Vagina (tissue), 2 donors: ENCODE measurements around the gene PRKAR2B. TPM values are rescaled to one million over a fixed set of nuclear protein-coding genes. Genes with fewer than 3 reads are reported as not detected.
"Not testable (repeated sequence)": the region's sequence is repeated elsewhere in the genome, so short reads cannot be mapped to it uniquely, and the experiment has no call there.

Experiments
- DNase-seq, 2 donors: peaks; one replicate each; pipeline ENCODE4 v3.0.0-alpha.2; 2017; ENCODE audit errors: extremely low spot score in 2 of 2
- H3K27ac ChIP-seq: fragments of 200-600 bp; sonication (generic); one replicate; pipeline ENCODE4 v1.5.1; 2019
- H3K27me3 ChIP-seq: fragments of 200-600 bp; sonication (generic); one replicate; pipeline ENCODE4 v1.5.1; 2019
- H3K36me3 ChIP-seq, 2 donors: fragments of 200-600 bp; sonication (generic); one replicate each; pipeline ENCODE4 v1.5.1; 2017 to 2019
- H3K4me1 ChIP-seq: fragments of 200-600 bp; sonication (generic); one replicate; pipeline ENCODE4 v1.5.1; 2019
- H3K4me3 ChIP-seq, 2 donors: fragments of 200-600 bp; sonication (generic); 1 replicate in 1 of 2; 2 replicates in 1 of 2; pipeline ENCODE4 v1.5.1; 2016 to 2019
- H3K9me3 ChIP-seq: fragments of 200-600 bp; sonication (generic); one replicate; pipeline ENCODE4 v1.5.1; 2019
- POLR2A ChIP-seq, 2 donors: fragments of 450-650 bp; IDR thresholded peaks; one replicate each; pipeline ENCODE4 v1.6.1; 2017; ENCODE audit warnings: antibody characterized with exemption in 2 of 2, mild to moderate bottlenecking in 2 of 2, moderate library complexity in 2 of 2
- POLR2AphosphoS5 ChIP-seq, 2 donors: sonication (generic); formaldehyde crosslinking; IDR thresholded peaks; one replicate each; pipeline ENCODE4 v1.9.0; 2017; ENCODE audit warnings: antibody characterized with exemption in 2 of 2, mild to moderate bottlenecking in 2 of 2, low read depth in 1 of 2; ENCODE audit not compliant: insufficient read depth in 1 of 2
- intact Hi-C: fragments of 100-400 bp; cut with DNase I; formaldehyde crosslinking; loops from one replicate; pipeline ENCODE4 v1.15.1; 2023
- total RNA-seq: library from RNA; depleted of rRNA; stranded (reverse); fragments of >200 nt; gene quantifications from one replicate; pipeline ENCODE4 v1.2.3, GENCODE V29; 2016
- TF ChIP-seq, protein P1 (sequence below), 3 experiments: fragments of 450-650 bp in 2 of 3; fragments of 200-600 bp in 1 of 3; sonication (generic) in 1 of 3; IDR thresholded peaks; one replicate each; pipeline ENCODE4 v1.5.1; 2017 to 2019; ENCODE audit warnings: antibody characterized with exemption in 3 of 3, mild to moderate bottlenecking in 2 of 3, moderate library complexity in 2 of 3

PRKAR2B gene
- total RNA-seq, 1 donor from 2014 or later: 16.5 TPM

GRCh38 chr7:107128217-107128616, 83.7 kb downstream of the PRKAR2B start:
- no peak for DNase-seq
- Histone ChIP-seq H3K36me3 (no peaks in the 10 kb centered on the region), H3K4me3 (no peak overlapping the region), H3K27ac (no peak overlapping the region), H3K27me3 (no peaks in the 10 kb centered on the region), H3K4me1 (no peaks in the 10 kb centered on the region), H3K9me3 (no peaks in the 10 kb centered on the region)
- intact Hi-C loops: no loop called here
- TF ChIP-seq POLR2A (IDR thresholded peaks at IDR 0.05): no peak
- no peak for TF ChIP-seq POLR2AphosphoS5 (IDR thresholded peaks at IDR 0.05; ENCODE audit: insufficient read depth in 1 of 2, low read depth in 1 of 2)
- TF ChIP-seq, protein P1, sequence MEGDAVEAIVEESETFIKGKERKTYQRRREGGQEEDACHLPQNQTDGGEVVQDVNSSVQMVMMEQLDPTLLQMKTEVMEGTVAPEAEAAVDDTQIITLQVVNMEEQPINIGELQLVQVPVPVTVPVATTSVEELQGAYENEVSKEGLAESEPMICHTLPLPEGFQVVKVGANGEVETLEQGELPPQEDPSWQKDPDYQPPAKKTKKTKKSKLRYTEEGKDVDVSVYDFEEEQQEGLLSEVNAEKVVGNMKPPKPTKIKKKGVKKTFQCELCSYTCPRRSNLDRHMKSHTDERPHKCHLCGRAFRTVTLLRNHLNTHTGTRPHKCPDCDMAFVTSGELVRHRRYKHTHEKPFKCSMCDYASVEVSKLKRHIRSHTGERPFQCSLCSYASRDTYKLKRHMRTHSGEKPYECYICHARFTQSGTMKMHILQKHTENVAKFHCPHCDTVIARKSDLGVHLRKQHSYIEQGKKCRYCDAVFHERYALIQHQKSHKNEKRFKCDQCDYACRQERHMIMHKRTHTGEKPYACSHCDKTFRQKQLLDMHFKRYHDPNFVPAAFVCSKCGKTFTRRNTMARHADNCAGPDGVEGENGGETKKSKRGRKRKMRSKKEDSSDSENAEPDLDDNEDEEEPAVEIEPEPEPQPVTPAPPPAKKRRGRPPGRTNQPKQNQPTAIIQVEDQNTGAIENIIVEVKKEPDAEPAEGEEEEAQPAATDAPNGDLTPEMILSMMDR (IDR thresholded peaks at IDR 0.05): no peak

GRCh38 chr7:107128748-107129147, 84.2 kb downstream of the PRKAR2B start:
- Histone ChIP-seq H3K36me3 (no peaks in the 10 kb centered on the region), H3K4me3 (no peak overlapping the region), H3K4me1 (no peaks in the 10 kb centered on the region), H3K27ac (no peak overlapping the region), H3K9me3 (no peaks in the 10 kb centered on the region), H3K27me3 (no peaks in the 10 kb centered on the region)
- TF ChIP-seq POLR2A (IDR thresholded peaks at IDR 0.05) (no peak), POLR2AphosphoS5 (IDR thresholded peaks at IDR 0.05; ENCODE audit: insufficient read depth in 1 of 2, low read depth in 1 of 2) (no peak)
- TF ChIP-seq, protein P1 (IDR thresholded peaks at IDR 0.05): no peak
- intact Hi-C loops: no loop called here
- DNase-seq: no peak

GRCh38 chr7:107130487-107131220, 86.1 kb downstream of the PRKAR2B start:
- DNase-seq: no peak
- no peaks in the 10 kb centered on the region for H3K27me3 ChIP-seq
- H3K27ac ChIP-seq: no peak overlapping the region
- intact Hi-C loops: no loop called here
- no peak overlapping the region for H3K4me3 ChIP-seq
- no peaks in the 10 kb centered on the region for H3K4me1 ChIP-seq
- no peaks in the 10 kb centered on the region for H3K36me3 ChIP-seq
- TF ChIP-seq, protein P1 (IDR thresholded peaks at IDR 0.05): no peak
- TF ChIP-seq POLR2AphosphoS5 (IDR thresholded peaks at IDR 0.05; ENCODE audit: insufficient read depth in 1 of 2, low read depth in 1 of 2) (no peak), POLR2A (IDR thresholded peaks at IDR 0.05) (no peak)
- no peaks in the 10 kb centered on the region for H3K9me3 ChIP-seq

GRCh38 chr7:107133396-107133795, 88.9 kb downstream of the PRKAR2B start:
- no peaks in the 10 kb centered on the region for H3K27me3 ChIP-seq
- no peaks in the 10 kb centered on the region for H3K36me3 ChIP-seq
- DNase-seq: no peak
- intact Hi-C loops: no loop called here
- TF ChIP-seq POLR2A (IDR thresholded peaks at IDR 0.05) (no peak), POLR2AphosphoS5 (IDR thresholded peaks at IDR 0.05; ENCODE audit: insufficient read depth in 1 of 2, low read depth in 1 of 2) (no peak)
- TF ChIP-seq, protein P1 (IDR thresholded peaks at IDR 0.05): no peak
- H3K27ac ChIP-seq: no peak overlapping the region
- H3K9me3 ChIP-seq: no peaks in the 10 kb centered on the region
- H3K4me1 ChIP-seq: no peaks in the 10 kb centered on the region
- no peak overlapping the region for H3K4me3 ChIP-seq

DNA sequence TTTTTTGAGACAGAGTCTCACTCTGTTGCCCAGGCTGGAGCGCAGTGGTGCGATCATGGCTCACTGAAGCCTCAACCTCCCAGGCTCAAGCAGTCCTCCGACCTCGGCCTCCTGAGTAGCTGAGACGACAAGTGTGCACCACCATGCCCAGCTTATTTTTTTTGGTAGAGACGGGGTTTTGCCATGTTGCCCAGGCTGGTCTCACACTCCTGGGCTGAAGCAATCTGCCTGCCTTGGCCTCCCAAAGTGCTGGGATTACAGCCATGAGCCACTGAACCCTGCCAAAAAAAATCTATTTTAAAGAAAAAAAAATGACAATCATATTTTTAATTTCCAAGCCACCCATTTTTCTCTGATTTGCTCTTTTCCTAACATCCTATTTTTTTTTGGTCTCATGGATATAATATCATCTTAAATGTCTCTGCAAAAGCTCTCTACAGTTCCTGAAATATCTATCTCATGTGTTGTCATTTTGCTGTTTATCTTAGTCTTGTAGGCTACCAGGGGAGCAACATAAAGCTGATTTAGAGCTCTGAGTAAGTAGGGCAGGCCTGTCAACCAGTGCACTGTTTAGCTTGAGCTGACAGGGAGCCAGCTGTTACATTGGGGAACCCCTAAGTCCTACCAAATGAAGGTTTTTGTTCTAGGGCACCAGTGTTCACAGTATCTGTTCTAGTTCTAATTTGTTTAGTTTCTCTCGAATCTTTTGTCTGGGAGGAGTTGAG, 94.4 kb downstream of the PRKAR2B start:
- H3K27ac ChIP-seq: no peak overlapping the region
- TF ChIP-seq, protein P1 (IDR thresholded peaks at IDR 0.05): no peak
- no peak for TF ChIP-seq POLR2AphosphoS5 (IDR thresholded peaks at IDR 0.05; ENCODE audit: insufficient read depth in 1 of 2, low read depth in 1 of 2)
- no peak for TF ChIP-seq POLR2A (IDR thresholded peaks at IDR 0.05)

DNA sequence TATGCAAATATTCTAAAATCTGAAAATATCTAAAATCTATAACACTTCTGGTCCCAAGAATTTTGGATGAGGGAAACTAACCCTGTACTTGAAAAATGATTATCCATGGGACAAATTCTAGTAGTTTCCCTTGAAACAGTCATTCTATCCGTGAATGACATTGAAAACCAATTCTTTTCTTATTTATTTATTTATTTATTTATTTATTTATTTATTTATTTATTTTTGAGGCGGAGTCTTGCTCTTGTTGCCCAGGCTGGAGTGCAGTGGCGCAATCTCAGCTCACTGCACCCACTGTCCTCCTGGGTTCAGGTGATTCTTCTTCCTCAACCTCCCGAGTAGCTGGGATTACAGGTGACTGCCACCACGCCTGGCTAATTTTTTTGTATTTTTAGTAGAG, 99.4 kb downstream of the PRKAR2B start:
- H3K36me3 ChIP-seq, DNase-seq, H3K27me3 ChIP-seq, H3K9me3 ChIP-seq, intact Hi-C loops, H3K4me3 ChIP-seq, H3K27ac ChIP-seq, H3K4me1 ChIP-seq: not testable (repeated sequence)

More for the DNA sequence above, 94.4 kb downstream of the PRKAR2B start:
- H3K4me3 ChIP-seq: no peak overlapping the region
- no peaks in the 10 kb centered on the region for H3K9me3 ChIP-seq
- DNase-seq: no peak
- no peaks in the 10 kb centered on the region for H3K36me3 ChIP-seq
- no peaks in the 10 kb centered on the region for H3K4me1 ChIP-seq
- intact Hi-C loops: no loop called here
- H3K27me3 ChIP-seq: no peaks in the 10 kb centered on the region
